ENCODE results near the gene COQ8B.
A peak's percentile ranks its signal among the peaks of the same experiment; 100 is the strongest.
"Not testable (repeated sequence)": the region's sequence is repeated elsewhere in the genome, so short reads cannot be mapped to it uniquely, and the experiment has no call there.

Gene COQ8B

DNA sequence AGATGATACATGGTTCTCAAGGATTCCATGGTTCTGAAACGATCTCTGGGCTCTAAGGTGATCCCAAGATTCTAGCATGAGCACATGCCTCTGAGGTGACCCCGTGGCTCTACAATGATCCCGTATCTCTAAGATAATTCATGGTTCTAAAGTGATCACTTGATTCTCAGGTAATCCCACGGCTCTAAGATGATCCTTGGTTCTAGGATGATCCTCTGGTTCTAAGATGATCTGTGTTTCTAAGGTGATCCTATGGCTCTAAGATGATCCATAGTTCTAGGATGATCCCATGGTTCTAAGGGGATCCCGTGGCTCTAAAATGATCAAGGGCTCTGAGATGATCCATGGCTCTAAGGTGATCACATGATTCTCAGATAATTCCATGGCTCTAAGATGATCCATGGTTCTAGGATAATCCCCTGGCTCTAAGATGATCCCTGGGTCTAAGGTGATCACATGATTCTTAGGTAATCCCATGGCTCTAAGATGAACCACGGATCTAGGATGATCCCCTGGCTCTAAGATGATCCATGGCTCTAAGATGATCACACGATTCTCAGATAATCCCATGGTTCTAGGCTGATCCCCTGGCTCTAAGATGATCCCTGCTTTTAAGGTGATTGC is 47.6 kb downstream of the COQ8B start:
- DNase-seq (ENCODE audit: low spot score): no peak

DNA sequence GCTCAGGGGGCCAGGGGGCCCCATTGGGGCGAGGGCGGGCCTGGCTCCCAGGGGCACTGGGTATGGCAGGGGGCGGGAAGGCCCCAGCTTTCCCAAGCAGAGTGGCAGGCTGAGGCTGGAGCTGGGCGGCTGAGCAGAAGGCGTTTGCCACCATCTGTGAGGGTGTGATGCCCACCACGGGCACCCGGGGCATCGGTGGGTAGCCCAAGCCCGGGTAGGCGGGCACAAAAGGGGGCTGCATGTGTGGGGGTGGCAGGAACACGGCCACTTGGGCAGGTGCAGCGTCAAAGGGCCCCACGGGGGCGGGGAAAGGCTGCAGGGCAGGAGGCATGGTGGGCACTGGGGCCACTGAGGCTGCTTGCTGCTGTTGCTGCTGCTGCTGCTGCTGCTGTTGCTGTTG is 49.1 kb downstream of the COQ8B start:
- DNase-seq (ENCODE audit: low spot score): no peak

DNA sequence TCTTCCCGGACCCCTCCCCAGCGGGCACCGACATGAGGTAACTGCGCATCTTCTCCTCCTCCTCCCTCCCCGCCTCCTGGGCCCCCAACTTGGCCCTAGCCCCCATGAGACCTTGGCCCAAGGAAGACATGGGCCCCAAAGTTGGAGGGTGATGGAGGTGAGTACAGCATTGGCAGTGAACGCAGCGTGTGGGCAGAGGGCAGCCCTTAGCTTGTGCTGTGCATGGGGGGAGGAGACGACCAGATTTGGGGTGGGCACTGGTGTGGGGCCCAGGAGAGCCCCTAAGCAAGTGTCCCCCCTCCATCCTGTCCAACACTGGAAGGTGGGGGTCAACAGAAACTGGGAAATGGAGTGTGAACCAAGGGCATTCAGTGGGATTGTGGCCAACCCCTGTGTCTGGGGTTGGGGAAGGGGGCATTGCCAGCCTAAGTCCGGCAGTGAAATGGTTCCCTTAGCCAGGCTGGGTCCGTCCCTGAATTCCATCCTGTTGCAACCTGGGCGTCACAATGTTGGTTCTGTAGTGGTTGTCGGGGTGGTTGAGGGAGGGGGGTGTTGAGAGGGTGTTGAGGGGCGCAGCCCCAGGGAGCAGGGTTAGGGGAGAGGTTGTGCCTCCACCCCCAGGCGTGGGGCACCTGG is 49.8 kb downstream of the COQ8B start:
- no peak for DNase-seq (ENCODE audit: low spot score)

DNA sequence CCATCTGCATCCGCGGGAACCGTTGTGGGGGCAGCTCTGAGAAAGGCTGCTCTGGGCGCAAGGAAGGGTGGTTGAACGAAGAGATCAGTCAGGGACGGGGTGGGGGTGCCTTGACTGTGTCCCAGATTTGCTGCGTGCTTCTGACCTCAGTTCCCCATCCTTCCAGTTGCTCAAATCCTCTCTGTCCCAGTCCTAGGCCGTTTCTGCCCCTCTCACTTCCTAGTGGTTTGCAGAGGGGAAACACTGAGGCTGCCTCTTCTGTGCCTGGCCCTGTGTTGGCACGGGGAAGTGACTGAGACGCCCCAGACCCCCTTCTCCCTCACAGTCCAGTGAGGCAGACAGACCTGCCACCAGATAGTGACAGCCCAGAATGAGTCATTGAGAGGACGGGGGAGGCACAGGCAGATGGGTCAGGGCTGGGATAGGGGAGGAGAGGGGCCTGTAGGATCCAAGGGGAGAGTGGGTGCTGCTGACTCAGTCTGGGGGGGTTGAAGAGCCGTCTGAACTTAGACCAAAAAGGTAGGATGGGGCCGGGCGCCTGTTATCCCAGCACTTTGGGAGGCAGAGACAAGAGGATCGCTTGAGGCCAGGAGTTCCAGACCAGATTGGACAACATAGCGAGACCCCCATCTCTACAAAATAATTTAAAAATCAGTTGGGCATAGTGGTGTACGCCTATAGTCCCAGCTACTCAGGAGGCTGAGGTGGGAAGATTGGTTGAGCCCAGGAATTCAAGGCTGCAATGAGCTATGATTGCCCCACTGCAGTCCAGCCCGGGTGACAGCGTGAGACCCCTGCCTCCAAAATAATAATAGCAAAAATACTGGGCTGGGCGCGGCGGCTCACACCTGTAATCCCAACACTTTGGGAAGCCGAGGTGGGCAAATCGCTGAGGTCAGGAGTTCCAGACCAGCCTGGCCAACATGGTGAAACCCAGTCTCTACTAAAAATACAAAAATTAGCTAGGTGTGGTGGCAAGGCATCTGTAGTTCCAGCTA is 52.7 kb downstream of the COQ8B start:
- no peak for DNase-seq (ENCODE audit: low spot score)

DNA sequence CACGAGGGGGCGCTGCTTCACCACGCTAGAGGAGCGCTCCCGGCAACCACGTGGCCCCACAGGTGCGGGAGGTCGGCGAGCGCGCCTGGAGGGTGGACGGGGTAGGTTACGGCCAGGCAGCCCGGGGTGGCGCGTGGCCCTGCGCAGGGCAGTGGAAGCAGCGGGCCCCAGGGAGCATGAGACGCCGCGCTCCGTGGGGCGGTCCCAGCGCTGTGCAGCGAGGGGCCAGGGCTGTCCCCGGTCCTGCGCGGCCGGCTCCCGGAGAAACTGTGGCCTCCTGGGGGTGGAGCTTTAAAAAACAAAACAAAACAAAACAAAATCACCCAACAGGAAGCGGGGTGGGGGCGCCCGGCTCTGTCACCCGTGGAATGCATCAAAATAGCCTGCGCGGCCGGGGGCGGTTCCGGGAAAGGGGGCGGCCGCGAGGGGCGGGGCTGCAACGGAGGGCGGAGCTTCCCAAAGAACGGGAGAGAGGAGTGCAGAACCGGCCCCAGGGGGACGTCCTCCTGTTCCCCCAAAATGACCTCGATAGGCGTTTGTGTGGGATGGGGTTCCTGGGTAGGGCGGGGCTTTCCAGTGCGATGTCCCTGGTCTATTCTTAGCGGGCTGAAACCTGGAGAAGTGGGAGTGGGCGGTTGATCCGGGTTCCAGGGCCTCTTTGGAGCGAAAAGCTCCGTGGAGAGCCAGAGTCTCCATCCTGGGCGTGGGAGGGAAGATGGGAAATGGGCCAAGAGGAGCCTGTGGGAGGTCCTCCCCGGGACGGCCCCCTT is 53.6 kb downstream of the COQ8B start:
- DNase-seq (ENCODE audit: low spot score): peak; percentile 83

DNA sequence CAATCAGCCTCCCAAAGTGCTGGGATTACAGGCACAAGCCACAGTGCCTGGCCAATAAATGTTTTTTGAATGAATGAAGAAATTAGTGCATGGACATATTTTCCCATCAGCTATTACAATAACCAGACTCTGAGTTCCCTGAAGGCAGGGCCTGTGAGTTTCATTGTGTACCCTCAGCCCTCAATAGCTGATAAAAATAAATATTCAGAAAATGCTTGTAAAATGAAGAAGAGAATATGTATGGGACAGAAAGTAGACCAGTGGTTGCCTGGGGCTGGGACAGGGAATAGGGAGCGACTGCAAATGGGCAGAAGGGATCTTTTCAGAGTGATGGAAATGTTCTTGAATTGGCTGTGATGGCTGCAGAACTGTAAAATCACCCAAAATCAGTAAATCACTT is 55.1 kb downstream of the COQ8B start:
- no peak for DNase-seq (ENCODE audit: low spot score)

DNA sequence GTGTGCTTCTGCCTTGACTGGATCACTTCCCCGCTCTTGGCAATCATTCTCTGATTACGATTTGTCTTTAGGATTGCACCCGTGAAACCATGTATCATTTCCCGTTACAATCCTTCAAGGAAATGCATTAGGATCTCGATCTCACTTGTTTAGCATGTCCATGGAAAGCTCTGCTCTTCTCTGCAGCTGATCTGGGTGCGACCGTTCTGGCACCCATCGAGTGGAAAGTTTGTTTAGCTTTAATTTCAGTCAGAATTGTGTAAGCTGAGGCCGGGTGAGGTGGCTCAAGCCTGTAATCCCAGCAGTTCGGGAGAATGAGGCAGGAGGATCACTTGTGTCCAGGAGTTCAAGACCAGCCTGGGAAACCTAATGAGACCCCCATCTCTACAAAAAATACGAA is 57.1 kb downstream of the COQ8B start:
- DNase-seq (ENCODE audit: low spot score): no peak

DNA sequence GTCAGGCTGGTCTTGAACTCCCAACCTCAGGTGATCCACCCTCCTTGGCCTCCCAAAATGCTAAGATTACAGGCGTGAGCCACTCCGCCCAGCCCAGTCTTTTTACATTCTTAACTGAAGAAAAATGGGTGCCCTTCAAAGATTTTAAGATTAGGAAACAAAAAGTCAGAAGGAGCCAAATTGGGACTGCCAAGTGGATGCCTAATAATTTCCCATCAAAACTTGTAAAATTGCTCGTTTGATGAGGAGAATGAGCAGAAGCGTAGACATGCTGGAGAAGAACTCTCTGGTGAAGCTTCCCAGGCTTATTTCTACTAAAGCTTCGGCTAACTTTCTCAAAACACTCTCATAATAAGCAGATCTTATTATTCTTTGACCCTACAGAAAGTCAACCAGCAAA is 57.6 kb downstream of the COQ8B start:
- DNase-seq (ENCODE audit: low spot score): no peak

DNA sequence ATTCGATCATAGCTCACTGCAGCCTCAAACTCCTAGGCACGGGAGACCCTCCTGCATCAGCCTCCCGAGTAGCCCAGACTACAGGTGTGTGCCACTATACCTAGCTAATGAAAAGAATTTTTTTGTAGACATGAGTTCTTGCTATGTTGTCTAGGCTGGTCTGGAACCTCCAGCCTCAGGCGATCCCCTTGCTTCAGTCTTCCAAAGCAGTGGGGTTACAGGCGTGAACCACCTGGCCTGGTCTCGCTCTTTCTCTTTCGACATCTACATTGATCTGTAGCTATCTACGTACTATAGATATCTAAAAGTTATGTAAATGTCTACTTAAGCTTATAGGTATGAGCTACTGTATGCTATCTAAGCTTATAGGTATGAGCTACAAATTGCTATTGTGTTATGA is 58.7 kb downstream of the COQ8B start:
- DNase-seq (ENCODE audit: low spot score): no peak

DNA sequence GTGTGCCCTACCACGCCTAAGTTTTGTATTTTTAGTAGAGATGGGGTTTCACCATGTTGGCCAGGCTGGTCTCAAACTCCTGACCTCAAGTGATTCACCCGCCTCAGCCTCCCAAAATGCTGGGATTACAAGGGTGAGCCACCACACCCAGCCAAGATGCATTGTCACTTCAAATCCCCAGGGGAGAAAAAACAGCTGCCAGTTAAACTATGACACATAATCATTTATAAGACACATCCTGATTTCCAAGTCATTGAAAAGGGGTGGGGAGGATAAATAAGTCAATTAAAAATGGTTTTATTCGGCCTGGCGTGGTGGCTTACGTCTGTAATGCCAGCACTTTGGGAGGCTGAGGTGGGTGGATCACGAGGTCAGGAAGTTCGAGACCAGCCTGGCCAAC is 61.0 kb downstream of the COQ8B start:
- DNase-seq (ENCODE audit: low spot score): not testable (repeated sequence)

DNA sequence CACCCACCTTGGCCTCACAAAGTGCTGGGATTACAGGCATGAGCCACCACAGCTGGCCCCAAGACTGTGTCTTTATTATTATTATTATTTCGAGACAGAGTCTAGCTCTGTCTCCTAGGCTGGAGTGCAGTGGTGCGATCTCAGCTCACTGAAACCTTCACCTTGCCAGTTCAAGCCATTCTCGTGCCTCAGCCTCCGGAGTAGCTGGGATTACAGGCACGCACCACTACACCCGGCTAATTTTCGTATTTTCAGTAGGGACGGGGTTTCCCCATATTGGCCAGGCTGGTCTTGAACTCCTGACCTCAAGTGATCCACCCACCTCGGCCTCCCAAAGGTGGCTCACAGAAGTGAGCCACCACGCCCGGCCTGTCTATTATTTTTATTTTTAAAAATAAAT is 64.4 kb downstream of the COQ8B start:
- DNase-seq (ENCODE audit: low spot score): not testable (repeated sequence)

DNA sequence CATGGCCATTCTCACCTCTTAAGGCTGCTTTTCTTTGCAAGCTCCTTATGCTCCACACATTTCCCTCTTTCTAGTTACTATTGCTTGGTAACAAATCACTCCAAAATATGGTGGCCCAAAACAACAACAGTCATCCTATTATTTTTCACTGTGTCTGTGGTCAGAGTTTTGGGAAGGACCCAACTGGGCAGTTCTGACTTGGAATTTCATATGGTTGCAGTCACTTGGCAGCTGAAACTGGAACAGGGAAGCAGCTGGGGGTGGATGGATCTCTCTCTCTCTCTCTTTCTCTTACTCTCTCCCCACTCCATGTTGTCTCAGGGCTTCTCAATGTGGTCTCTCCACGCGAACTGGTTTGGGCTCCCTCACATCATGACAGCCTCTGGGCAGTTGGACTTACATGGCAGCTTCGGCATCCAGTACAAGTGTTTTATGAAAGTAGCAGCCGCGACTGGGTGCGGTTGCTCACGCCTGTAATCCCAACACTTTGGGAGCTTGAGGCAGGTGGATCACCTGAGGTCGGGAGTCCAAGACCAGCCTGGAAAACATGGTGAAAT is 65.9 kb downstream of the COQ8B start:
- DNase-seq (ENCODE audit: low spot score): no peak

DNA sequence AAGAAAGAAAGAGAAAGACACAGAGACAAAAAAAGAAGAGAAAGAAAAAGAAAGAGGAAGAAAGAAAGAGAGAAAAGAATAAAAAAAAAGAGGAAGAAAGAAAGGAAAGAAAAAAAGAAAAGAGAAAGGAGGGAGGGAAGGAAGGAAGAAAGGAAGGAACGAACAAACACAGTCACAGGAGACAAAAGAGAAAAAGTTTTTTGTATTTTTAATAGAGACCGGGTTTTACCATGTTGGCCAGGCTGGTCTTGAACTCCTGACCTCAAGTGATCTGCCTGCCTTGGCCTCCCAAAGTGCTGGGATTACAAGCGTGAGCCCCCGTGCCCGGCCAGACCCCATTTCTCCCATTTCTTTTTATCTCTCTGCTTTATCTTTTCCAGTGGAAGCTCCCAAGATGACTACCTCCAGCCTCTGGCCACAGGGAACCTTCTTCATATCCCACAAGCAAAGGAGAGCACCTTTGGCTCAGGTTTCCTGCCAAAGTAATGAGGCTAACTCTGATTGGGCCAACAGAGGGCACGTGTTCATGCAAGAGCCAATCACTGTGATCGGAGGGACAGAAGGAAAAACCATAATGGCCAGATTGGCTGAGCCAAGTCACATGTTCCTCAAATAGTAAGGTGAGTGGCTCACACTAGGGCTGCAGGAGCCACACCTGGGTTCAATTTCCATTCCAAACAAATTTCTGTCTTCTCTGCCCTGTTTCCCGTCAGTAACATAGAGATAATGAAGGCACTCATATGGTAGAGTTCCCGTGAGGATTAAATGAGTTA is 66.6 kb downstream of the COQ8B start:
- not testable (repeated sequence) for DNase-seq (ENCODE audit: low spot score)

DNA sequence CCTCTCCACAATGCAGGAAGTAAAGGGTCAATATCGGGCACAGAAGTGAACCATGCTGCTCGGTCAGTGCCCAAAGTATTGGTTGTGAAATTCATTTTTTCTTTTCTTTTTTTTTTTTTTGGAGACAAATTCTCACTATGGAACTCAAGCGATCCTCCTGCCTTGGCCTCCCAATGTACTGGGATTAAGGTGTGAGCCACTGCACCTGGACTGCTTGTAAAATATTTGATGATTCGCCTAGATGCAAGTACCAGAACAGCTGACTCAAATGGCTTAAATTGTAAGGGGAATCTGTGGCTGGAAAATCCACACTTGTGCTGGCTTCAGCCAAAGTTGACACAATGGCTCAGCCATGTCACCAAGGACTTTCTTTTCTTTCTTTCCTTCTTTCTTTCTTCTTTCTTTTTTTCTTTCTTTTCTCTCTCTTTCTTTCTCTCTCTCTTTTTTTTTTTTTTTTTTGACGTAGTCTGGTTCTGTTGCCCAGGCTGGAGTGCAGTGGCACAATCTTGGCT is 69.9 kb downstream of the COQ8B start:
- peak; percentile 20 for DNase-seq (ENCODE audit: low spot score)

DNA sequence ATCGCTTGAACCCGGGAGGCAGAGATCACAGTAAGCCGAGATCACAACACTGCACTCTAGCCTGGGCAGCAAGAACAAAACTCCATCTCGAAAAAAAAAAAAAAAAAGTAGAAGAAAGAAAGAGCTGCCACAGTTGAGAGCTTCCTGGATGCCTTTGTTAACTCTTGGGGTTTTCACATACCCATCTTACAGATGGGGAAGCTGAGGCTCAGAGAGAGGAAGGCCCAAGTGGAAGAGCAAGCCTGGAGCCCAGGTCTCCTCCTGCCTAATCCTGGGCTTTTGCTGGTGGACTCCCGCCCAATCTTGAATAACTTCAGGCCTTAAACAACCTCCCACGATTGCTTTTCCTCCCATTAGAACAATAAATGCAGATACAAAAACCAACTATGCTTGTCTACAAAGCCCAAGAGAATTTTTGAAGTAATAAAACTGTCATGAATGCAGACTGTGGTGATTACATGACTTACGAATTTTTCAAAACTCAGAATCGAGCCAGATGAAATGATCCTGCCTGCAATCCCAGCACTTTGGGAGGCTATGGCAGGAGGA is 73.9 kb downstream of the COQ8B start:
- no peak for DNase-seq (ENCODE audit: low spot score)

DNA sequence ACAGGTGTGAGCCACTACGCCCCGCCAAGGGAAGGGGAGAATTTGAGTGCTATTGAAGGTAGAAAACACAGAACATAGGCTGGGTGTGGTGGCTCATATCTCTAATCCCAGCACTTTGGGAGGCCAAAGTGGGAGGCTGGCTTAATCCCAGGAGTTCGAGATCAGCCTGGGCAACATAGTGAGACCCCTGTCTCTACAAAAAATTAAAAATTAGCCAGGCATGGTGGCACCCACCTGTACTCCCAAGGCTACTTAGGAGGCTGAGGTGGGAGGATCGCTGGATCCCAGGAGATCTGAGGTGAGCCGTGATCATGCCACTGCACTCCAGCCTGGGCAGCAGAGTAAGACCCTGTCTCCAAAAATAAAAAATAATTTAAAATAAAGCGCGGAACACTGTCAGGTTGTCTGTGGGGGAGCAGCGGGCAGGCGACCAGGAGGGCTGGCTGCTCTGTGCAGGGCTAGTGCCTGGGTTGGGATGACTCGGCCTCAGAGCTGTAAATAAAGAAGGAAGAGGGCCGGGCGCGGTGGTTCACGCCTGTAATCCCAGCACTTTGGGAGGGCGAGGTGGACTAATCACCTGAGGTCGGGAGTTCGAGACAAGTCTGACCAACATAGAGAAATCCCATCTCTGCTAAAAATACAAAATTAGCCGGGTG is 74.5 kb downstream of the COQ8B start:
- DNase-seq (ENCODE audit: low spot score): no peak
